ENCODE data around the gene SCUBE2. TPM values are rescaled to one million over a fixed set of nuclear protein-coding genes. Genes with fewer than 3 reads are reported as not detected.
A peak's percentile ranks its signal among the peaks of the same experiment; 100 is the strongest.

The SCUBE2 gene
- total RNA-seq, 1 donor from 2014 or later, result 1.2 TPM

GRCh38 chr11:9092853-9093778 lies 1.7 kb upstream of the SCUBE2 start:
- Mint-ChIP-seq H3K27me3 (peaks cover 63% of the 10 kb centered on the region), H3K27ac (no peak overlapping the region), H3K9me3 (ENCODE audit: low read depth) (no peaks in the 10 kb centered on the region)

GRCh38 chr11:9092072-9092471 lies 673 bp upstream of the SCUBE2 start:
- Mint-ChIP-seq H3K27me3 (peaks cover 73% of the 10 kb centered on the region), H3K9me3 (ENCODE audit: low read depth) (no peaks in the 10 kb centered on the region), H3K4me3 (ENCODE audit: low read depth) (peak overlapping the region; percentile 58), H3K4me1 (ENCODE audit: low read depth) (peaks cover 5% of the 10 kb centered on the region), H3K27ac (no peak overlapping the region), H3K36me3 (ENCODE audit: insufficient read depth) (no peaks in the 10 kb centered on the region)
- TF ChIP-seq CTCF (IDR thresholded peaks at IDR 0.05; ENCODE audit: unreplicated experiment), result no peak
- DNase-seq (ENCODE audit: low spot score, unreplicated experiment), result no peak

More at GRCh38 chr11:9092853-9093778, 1.7 kb upstream of the SCUBE2 start:
- H3K4me3 Mint-ChIP-seq (ENCODE audit: low read depth), result peak overlapping the region; percentile 58
- H3K36me3 Mint-ChIP-seq (ENCODE audit: insufficient read depth), result no peaks in the 10 kb centered on the region
- H3K4me1 Mint-ChIP-seq (ENCODE audit: low read depth), result peaks cover 5% of the 10 kb centered on the region
- TF ChIP-seq CTCF (IDR thresholded peaks at IDR 0.05; ENCODE audit: unreplicated experiment), result peak; percentile 31
- DNase-seq (ENCODE audit: low spot score, unreplicated experiment), result no peak

- Mint-ChIP-seq H3K4me3 (ENCODE audit: low read depth) (peak overlapping the region; percentile 68), H3K36me3 (ENCODE audit: insufficient read depth) (no peaks in the 10 kb centered on the region), H3K4me1 (ENCODE audit: low read depth) (peaks cover 5% of the 10 kb centered on the region), H3K27ac (no peak overlapping the region), H3K27me3 (peaks cover 69% of the 10 kb centered on the region), H3K9me3 (ENCODE audit: low read depth) (no peaks in the 10 kb centered on the region)
- DNase-seq (ENCODE audit: low spot score, unreplicated experiment), result no peak
- no peak for TF ChIP-seq CTCF (IDR thresholded peaks at IDR 0.05; ENCODE audit: unreplicated experiment)
Measured at GRCh38 chr11:9090488-9091043, 833 bp downstream of the SCUBE2 start.

- Mint-ChIP-seq H3K27me3 (peaks cover 63% of the 10 kb centered on the region), H3K4me1 (ENCODE audit: low read depth) (peaks cover 5% of the 10 kb centered on the region), H3K9me3 (ENCODE audit: low read depth) (no peaks in the 10 kb centered on the region), H3K36me3 (ENCODE audit: insufficient read depth) (no peaks in the 10 kb centered on the region), H3K4me3 (ENCODE audit: low read depth) (peak overlapping the region; percentile 7), H3K27ac (no peak overlapping the region)
- TF ChIP-seq CTCF (IDR thresholded peaks at IDR 0.05; ENCODE audit: unreplicated experiment), result no peak
- no peak for DNase-seq (ENCODE audit: low spot score, unreplicated experiment)
Measured at GRCh38 chr11:9089636-9090035, 1.8 kb downstream of the SCUBE2 start.

GRCh38 chr11:9089061-9089460 lies 2.3 kb downstream of the SCUBE2 start:
- H3K27ac Mint-ChIP-seq, result no peak overlapping the region
- no peak for TF ChIP-seq CTCF (IDR thresholded peaks at IDR 0.05; ENCODE audit: unreplicated experiment)
- no peak overlapping the region for H3K4me3 Mint-ChIP-seq (ENCODE audit: low read depth)
- no peaks in the 10 kb centered on the region for H3K36me3 Mint-ChIP-seq (ENCODE audit: insufficient read depth)
- peaks cover 5% of the 10 kb centered on the region for H3K4me1 Mint-ChIP-seq (ENCODE audit: low read depth)
- DNase-seq (ENCODE audit: low spot score, unreplicated experiment), result no peak
- peaks cover 61% of the 10 kb centered on the region for H3K27me3 Mint-ChIP-seq
- H3K9me3 Mint-ChIP-seq (ENCODE audit: low read depth), result no peaks in the 10 kb centered on the region

All from progenitor cell of endocrine pancreas (in vitro differentiated cells).